H1 (cell line): ENCODE data around the gene PBLD.

Experiments used
- ATF3 ChIP-seq: IDR thresholded peaks from 2 replicates; pipeline ENCODE4 v1.6.1; 2011; ENCODE audit warnings: low read depth, mild to moderate bottlenecking, low read length; ENCODE audit not compliant: insufficient read depth
- CHD7 ChIP-seq: fragments of 300-600 bp; sonication (generic); IDR thresholded peaks from 2 replicates; pipeline ENCODE4 v1.7.1; 2012; ENCODE audit warnings: low read length, moderate library complexity, mild to moderate bottlenecking, inconsistent platforms; ENCODE audit not compliant: insufficient replicate concordance
- CTCF ChIP-seq, 3 experiments: IDR thresholded peaks; 1 replicate in 2 of 3; 2 replicates in 1 of 3; pipeline versions ENCODE4 v1.5.1 to v1.6.1; 2011; ENCODE audit warnings: low read length in 3 of 3, mild to moderate bottlenecking in 3 of 3, inconsistent platforms in 2 of 3, low read depth in 1 of 3, moderate library complexity in 1 of 3; ENCODE audit not compliant: insufficient read depth in 1 of 3; ENCODE audit errors: control extremely low read depth in 1 of 3
- EP300 ChIP-seq, 2 experiments: IDR thresholded peaks; 1 replicate in 1 of 2; 2 replicates in 1 of 2; pipeline ENCODE4 v1.6.1; 2011 to 2012; ENCODE audit warnings: low read depth in 2 of 2, low read length in 2 of 2, mild to moderate bottlenecking in 2 of 2, borderline replicate concordance in 1 of 2, inconsistent platforms in 1 of 2, moderate library complexity in 1 of 2
- EZH2 ChIP-seq: fragments of 200-600 bp; sonication (generic); IDR thresholded peaks from 2 replicates; pipeline ENCODE4 v1.7.1; 2012; ENCODE audit warnings: low read depth, mild to moderate bottlenecking, moderate library complexity, low read length, inconsistent platforms; ENCODE audit not compliant: severe bottlenecking
- GABPA ChIP-seq: IDR thresholded peaks from 2 replicates; pipeline ENCODE4 v1.6.1; 2011; ENCODE audit warnings: mild to moderate bottlenecking, low read length, moderate library complexity, borderline replicate concordance; ENCODE audit not compliant: insufficient read depth
- HDAC2 ChIP-seq, 2 experiments: fragments of 300-600 bp in 1 of 2; sonication (generic) in 1 of 2; IDR thresholded peaks; 2 replicates each; pipeline ENCODE4 v1.6.1; 2011 to 2012; ENCODE audit warnings: low read depth in 2 of 2, low read length in 2 of 2, mild to moderate bottlenecking in 2 of 2, moderate library complexity in 2 of 2, borderline replicate concordance in 1 of 2, inconsistent platforms in 1 of 2
- POLR2A ChIP-seq, 2 experiments: IDR thresholded peaks; 1 replicate in 1 of 2; 2 replicates in 1 of 2; pipeline ENCODE4 v1.6.1; 2011; ENCODE audit warnings: low read depth in 2 of 2, low read length in 2 of 2, mild to moderate bottlenecking in 2 of 2; ENCODE audit errors: control extremely low read depth in 1 of 2
- POLR2AphosphoS5 ChIP-seq: IDR thresholded peaks from 2 replicates; pipeline ENCODE4 v1.6.1; 2011; ENCODE audit warnings: low read depth, low read length
- RFX5 ChIP-seq: IDR thresholded peaks from 2 replicates; pipeline ENCODE4 v1.6.1; 2011; ENCODE audit warnings: low read depth, low read length, improper control_type of control experiment, borderline replicate concordance
- SP2 ChIP-seq: IDR thresholded peaks from 2 replicates; pipeline ENCODE4 v1.6.1; 2012; ENCODE audit warnings: mild to moderate bottlenecking, low read length, inconsistent platforms

GRCh38 chr10:68330852-68331454 lies 1.8 kb downstream of the PBLD start:
- TF ChIP-seq EZH2 (no peak), EP300 (IDR thresholded peaks at IDR 0.05; ENCODE audit: borderline replicate concordance in 1 of 2, low read depth in 2 of 2, low read length in 2 of 2) (no peak), CTCF (IDR thresholded peaks at IDR 0.05; ENCODE audit: control extremely low read depth in 1 of 3, insufficient read depth in 1 of 3, low read depth in 1 of 3, low read length in 3 of 3) (no peak), POLR2AphosphoS5 (peak; percentile 49; the same call in 1 of the 2 replicates), ATF3 (no peak), CHD7 (no peak), POLR2A (IDR thresholded peaks at IDR 0.05; ENCODE audit: control extremely low read depth in 1 of 2, low read depth in 2 of 2, low read length in 2 of 2) (no peak), RFX5 (no peak), GABPA (no peak), SP2 (no peak), HDAC2 (IDR thresholded peaks at IDR 0.05; ENCODE audit: borderline replicate concordance in 1 of 2, low read depth in 2 of 2, low read length in 2 of 2) (no peak; a peak in 1 of 4 replicates)
